GM21717 (cell line): ENCODE results near the gene CD302.
"Not testable (repeated sequence)": the region's sequence is repeated elsewhere in the genome, so short reads cannot be mapped to it uniquely, and the experiment has no call there.

Experiments used
- ATAC-seq: cut with Tn5 transposase; IDR thresholded peaks from one replicate; pipeline ENCODE4 v1.9.1; 2021; ENCODE audit warnings: mild to moderate bottlenecking, moderate library complexity; ENCODE audit not compliant: unreplicated experiment

The CD302 gene, protein sequence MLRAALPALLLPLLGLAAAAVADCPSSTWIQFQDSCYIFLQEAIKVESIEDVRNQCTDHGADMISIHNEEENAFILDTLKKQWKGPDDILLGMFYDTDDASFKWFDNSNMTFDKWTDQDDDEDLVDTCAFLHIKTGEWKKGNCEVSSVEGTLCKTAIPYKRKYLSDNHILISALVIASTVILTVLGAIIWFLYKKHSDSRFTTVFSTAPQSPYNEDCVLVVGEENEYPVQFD

GRCh38 chr2:159797543-159798375 is at the start of gene CD302:
CD302 (minus strand) TSS chr2:159798208; CDS start chr2:159798198, 10 bp downstream.
- ATAC-seq = peak; percentile 77

DNA sequence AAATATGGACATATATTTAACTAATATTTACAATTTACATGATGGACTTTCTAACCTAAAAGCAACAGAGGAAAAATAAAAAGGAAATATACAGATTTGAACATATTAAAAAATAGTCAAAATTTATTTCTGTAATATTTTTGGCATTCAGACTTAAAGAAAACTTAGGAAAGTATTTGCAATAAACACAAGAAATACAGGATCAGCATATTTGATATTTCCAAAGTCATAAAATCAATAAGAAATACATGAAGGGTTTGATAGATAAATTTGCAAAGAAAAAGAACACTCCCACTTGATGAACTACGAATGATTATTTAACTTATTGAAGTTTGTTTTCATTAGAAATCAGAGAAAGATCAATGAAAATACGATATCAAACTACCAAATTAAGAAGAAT is 48.6 kb upstream of the CD302 start:
- ATAC-seq = no peak

GRCh38 chr2:159840616-159841015 is 42.6 kb upstream of the CD302 start:
- no peak for ATAC-seq

- no peak for ATAC-seq
Measured at GRCh38 chr2:159832858-159833257, 34.9 kb upstream of the CD302 start.

DNA sequence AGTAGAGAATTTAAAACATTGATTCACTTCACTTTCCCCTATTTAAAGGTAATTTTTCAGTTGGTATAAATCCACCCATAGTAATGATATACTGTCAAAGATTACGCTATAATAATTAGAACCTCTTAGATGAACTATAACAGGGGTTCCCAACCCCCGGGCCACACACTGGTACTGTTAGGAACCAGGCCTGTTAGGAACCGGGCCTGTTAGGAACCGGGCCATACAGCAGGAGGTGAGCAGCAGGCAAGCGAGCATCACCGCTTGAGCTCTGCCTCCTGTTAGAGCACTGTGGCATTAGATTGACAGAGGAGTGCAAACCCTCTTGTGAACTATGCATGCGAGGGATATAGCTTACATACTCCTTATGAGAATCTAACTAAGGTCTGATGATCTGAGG is 34.0 kb upstream of the CD302 start:
- ATAC-seq = no peak

GRCh38 chr2:159829376-159829775 is 31.4 kb upstream of the CD302 start:
- ATAC-seq = no peak

- no peak for ATAC-seq
Measured at GRCh38 chr2:159828738-159829137, 30.7 kb upstream of the CD302 start.

DNA sequence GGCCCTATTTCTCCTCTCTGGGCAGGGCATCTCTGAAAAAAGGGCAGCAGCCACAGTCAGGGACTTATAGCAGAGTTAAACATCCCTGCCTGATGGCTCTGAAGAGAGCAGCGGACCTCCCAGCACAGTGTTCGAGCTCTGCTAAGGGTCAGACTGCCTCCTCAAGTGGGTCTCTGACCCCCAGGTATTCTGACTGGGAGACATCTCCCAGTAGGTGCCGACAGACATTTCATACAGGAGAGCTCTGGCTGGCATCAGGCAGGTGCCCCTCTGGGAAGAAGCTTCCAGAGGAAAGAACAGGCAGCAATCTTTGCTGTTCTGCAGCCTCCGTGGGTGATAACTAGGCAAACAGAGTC is 24.4 kb upstream of the CD302 start:
- not testable (repeated sequence) for ATAC-seq

DNA sequence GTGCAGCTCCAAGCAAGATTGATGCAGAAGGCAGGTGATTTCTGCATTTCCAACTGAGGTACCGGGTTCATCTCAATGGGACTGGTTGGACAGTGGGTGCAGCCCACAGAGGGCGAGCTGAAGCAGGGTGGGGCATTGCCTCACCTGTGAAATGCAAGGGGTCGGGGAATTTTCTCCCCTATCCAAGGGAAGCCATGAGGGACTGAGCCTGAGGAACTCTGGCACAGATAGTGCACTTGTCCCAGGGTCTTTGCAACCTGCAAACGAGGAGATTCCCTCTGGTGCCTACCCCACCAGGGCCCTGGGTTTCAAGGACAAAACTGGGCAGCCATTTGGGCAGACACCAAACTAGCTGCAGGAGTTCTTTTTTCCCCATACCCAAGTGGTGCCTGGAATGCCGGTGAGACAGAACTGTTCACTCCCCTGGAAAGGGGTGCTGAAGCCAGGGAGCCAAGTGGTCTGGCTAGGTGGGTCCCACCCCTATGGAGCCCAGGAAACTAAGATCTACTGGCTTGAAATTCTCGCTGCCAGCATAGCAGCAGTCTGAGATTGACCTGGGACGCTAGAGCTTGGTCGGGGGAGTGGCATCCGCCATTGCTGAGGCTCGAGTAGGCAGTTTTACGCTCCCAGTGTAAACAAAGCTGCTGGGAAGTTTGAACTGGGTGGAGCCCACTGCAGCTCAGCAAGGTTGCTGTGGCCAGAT is 23.9 kb upstream of the CD302 start:
- ATAC-seq = not testable (repeated sequence)

DNA sequence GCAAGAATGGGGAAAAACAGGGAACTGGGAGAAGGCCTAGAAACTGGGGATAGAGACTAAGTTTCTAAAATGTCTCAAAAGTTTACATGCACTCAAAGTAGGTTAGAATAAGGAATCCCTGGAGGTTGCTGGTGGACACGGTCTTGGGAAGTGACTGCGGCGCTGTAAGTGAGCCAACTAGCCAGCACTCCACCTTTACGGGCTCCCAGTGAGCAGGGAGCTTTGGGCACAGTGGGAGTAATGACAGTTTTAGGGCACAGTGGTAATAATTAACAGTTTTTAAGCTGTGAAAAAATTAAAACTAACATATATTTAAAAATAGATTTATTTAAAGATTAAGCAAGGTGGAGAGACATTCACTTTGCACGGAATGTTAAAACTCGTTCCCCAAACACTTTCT is 20.9 kb upstream of the CD302 start:
- no peak for ATAC-seq

DNA sequence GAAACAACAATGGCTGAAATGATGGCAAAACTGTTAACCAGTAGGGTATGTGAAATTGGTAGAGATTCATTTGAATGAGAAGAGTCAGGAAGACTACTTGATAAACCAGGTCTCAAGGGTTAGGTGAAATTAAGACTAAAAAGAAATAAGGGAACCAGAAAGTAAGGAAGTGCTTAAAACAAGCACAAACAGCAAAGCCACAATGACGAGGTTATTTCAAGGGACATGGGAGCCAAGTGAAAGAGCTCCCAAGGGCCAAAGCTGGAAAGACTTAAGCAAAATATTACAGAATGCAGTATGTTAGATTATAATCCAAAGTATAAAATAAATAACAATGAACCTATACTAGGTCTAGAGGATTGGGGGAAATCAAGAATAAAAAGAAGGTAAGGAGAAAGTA is 19.3 kb upstream of the CD302 start:
- ATAC-seq = no peak

- ATAC-seq = no peak
Measured at GRCh38 chr2:159811232-159811631, 13.2 kb upstream of the CD302 start.

- no peak for ATAC-seq
Measured at GRCh38 chr2:159808032-159808425, 10.0 kb upstream of the CD302 start.

GRCh38 chr2:159807183-159808031 is 9.4 kb upstream of the CD302 start:
- no peak for ATAC-seq

- no peak for ATAC-seq
Measured at GRCh38 chr2:159804941-159805340, 6.9 kb upstream of the CD302 start.

GRCh38 chr2:159803235-159803962 is 5.4 kb upstream of the CD302 start:
- no peak for ATAC-seq

- no peak for ATAC-seq
Measured at GRCh38 chr2:159802673-159803072, 4.7 kb upstream of the CD302 start.

DNA sequence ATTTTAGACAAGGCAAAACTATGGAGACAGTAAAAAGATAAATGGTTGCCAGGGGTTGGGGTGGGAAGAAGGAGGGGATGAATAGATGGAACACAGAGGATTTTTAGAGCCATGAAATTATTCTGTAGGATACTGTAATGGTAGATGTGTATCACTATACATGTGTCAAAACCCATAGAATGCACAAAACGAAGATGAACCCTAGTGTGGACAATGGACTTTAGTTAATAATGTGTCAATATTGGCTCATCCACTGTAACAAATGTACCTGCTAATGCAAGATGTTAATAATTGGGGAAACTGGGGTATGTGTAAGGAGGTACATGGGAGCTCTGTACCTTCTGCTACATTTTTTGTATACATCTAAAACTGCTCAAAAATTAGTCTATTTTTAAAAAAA is 1.8 kb upstream of the CD302 start:
- no peak for ATAC-seq

DNA sequence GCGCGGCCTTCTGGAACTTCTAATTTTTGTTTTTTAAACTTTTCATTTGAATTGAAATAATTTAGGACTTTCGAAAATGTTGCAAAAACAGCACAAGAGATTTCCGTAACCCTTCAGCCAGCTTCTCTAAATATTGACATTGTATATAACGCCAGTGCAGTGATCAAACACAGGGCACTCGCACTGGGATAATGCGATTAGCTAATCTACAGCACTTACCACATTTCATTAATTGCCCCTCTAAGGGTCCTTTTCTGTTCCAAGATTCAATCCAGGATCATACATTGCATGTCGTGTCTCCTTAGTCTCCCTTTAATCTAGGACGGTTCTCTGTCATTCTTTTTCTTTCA is 343 bp upstream of the CD302 start:
- ATAC-seq = no peak

DNA sequence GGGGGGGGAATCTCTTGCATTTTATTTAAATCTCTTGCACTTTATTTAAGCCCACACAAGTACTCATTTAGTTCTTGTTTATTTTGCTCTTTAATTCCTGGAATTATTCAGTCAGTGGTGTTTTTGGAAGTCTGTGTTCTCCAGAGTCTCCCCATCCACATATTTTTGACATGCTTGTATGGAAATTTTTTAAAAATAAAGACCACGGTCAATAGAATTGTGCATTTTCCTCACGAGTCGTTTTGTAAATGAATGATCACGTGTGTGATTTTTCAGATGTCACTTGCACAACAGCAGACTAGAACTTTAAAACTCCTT is 824 bp downstream of the CD302 start:
- no peak for ATAC-seq
